ENCODE data around the gene MGAM2. TPM values are rescaled to one million over a fixed set of nuclear protein-coding genes. Genes with fewer than 3 reads are reported as not detected.

MGAM2 gene
- total RNA-seq, 1 donor from 2014 or later: not detected

- intact Hi-C loops (cut with micrococcal nuclease): no loop called here
- Histone ChIP-seq H3K27me3 (ENCODE audit: low read depth) (no peaks in the 10 kb centered on the region), H3K4me3 (no peak overlapping the region), H3K9me3 (replicated peaks) (no peaks in the 10 kb centered on the region), H3K36me3 (no peaks in the 10 kb centered on the region), H3K27ac (replicated peaks) (no peak overlapping the region), H3K4me1 (no peaks in the 10 kb centered on the region)
- TF ChIP-seq, protein P1, sequence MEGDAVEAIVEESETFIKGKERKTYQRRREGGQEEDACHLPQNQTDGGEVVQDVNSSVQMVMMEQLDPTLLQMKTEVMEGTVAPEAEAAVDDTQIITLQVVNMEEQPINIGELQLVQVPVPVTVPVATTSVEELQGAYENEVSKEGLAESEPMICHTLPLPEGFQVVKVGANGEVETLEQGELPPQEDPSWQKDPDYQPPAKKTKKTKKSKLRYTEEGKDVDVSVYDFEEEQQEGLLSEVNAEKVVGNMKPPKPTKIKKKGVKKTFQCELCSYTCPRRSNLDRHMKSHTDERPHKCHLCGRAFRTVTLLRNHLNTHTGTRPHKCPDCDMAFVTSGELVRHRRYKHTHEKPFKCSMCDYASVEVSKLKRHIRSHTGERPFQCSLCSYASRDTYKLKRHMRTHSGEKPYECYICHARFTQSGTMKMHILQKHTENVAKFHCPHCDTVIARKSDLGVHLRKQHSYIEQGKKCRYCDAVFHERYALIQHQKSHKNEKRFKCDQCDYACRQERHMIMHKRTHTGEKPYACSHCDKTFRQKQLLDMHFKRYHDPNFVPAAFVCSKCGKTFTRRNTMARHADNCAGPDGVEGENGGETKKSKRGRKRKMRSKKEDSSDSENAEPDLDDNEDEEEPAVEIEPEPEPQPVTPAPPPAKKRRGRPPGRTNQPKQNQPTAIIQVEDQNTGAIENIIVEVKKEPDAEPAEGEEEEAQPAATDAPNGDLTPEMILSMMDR (IDR thresholded peaks at IDR 0.05; ENCODE audit: borderline replicate concordance): no peak
- DNase-seq: no peak
Measured at GRCh38 chr7:142158736-142159496, 47.4 kb downstream of the MGAM2 start.

DNA sequence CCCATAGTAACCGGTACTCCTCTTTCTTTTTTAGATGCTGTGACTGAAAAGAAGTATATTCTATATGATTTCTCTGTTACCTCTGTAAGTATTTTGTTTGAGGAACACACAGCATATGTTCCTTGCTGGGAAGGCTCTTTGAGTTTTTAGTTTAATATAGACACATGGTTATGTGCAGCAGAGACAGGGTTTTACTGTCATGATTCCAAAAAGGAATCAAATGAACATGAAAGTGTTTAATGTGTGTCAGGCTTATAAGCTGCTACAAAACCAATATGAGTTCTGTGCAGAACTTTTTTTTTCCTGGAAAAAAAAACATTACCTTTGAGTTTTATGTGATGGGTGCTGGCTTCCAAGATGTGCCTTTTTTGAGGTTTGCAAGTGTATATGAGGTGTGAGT lies 50.4 kb downstream of the MGAM2 start:
- no peaks in the 10 kb centered on the region for H3K36me3 ChIP-seq
- no peaks in the 10 kb centered on the region for H3K27me3 ChIP-seq (ENCODE audit: low read depth)
- TF ChIP-seq, protein P1 (IDR thresholded peaks at IDR 0.05; ENCODE audit: borderline replicate concordance): no peak
- no peaks in the 10 kb centered on the region for H3K9me3 ChIP-seq (replicated peaks)
- no peaks in the 10 kb centered on the region for H3K4me1 ChIP-seq
- no peak for DNase-seq
- H3K27ac ChIP-seq (replicated peaks): no peak overlapping the region
- H3K4me3 ChIP-seq: no peak overlapping the region
- intact Hi-C loops (cut with micrococcal nuclease): no loop called here

DNA sequence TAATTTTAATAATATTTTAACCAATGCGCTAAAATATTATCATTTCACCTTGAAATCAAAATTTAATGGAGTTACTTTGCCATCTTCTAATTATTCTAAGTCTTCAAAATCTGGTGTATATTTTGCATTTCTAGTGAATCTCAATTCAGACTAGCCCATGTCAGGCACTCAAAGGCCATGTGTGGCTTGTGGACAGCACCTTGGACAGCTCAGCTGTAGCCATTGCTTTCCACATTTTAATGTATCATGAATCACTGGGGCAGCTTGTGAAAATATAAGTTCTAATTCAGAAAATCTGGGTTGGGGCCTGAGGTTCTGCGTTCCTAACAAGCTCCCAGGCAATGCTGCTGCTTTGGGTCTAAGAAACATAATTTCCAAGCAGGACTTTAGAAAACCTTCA lies 57.2 kb downstream of the MGAM2 start:
- Histone ChIP-seq H3K9me3 (replicated peaks) (peaks cover 7% of the 10 kb centered on the region), H3K36me3 (no peaks in the 10 kb centered on the region), H3K27ac (replicated peaks) (no peak overlapping the region), H3K4me3 (no peak overlapping the region), H3K4me1 (no peaks in the 10 kb centered on the region), H3K27me3 (ENCODE audit: low read depth) (no peaks in the 10 kb centered on the region)
- intact Hi-C loops (cut with micrococcal nuclease): no loop called here
- TF ChIP-seq, protein P1 (IDR thresholded peaks at IDR 0.05; ENCODE audit: borderline replicate concordance): no peak
- DNase-seq: no peak

DNA sequence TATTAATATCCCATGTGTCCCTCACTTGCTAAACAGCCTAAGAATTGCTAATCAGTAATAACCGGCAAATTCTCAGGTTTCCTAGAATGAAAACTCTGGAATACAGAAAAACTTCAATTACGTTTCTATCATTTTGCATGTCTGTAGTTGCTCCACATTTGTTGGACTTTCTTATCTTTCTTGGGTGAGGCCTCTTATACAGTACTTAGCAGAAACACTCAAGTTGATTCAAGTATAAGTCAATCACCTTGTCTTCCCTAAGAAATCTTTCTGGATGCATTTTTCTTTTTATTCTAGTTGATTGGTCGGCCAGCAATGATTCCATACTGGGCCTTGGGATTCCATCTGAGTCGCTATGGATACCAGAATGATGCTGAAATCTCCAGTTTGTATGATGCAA lies 61.4 kb downstream of the MGAM2 start:
- Histone ChIP-seq H3K4me1 (no peaks in the 10 kb centered on the region), H3K9me3 (replicated peaks) (peaks cover 18% of the 10 kb centered on the region), H3K36me3 (no peaks in the 10 kb centered on the region), H3K4me3 (no peak overlapping the region), H3K27me3 (ENCODE audit: low read depth) (no peaks in the 10 kb centered on the region), H3K27ac (replicated peaks) (no peak overlapping the region)
- intact Hi-C loops (cut with micrococcal nuclease): no loop called here
- TF ChIP-seq, protein P1 (IDR thresholded peaks at IDR 0.05; ENCODE audit: borderline replicate concordance): no peak
- DNase-seq: no peak

- peaks cover 14% of the 10 kb centered on the region for H3K9me3 ChIP-seq (replicated peaks)
- H3K4me1 ChIP-seq: no peaks in the 10 kb centered on the region
- intact Hi-C loops (cut with micrococcal nuclease): no loop called here
- no peak for DNase-seq
- no peaks in the 10 kb centered on the region for H3K36me3 ChIP-seq
- no peak overlapping the region for H3K4me3 ChIP-seq
- TF ChIP-seq, protein P1 (IDR thresholded peaks at IDR 0.05; ENCODE audit: borderline replicate concordance): no peak
- no peaks in the 10 kb centered on the region for H3K27me3 ChIP-seq (ENCODE audit: low read depth)
- H3K27ac ChIP-seq (replicated peaks): no peak overlapping the region
Measured at GRCh38 chr7:142174441-142174840, 62.9 kb downstream of the MGAM2 start.

All from left ventricle myocardium inferior (tissue), 1 donor.